SK-N-SH treated with all-trans-retinoic acid at 6 μM for 48 hours (cell line): ENCODE data around the gene ARMC7.

Experiments used
- ATAC-seq: fragments of 200-7000 bp; cut with Tn5 transposase; 3 replicates; pipeline ENCODE4 v1.9.1; 2020; ENCODE audit warnings: mild to moderate bottlenecking, moderate library complexity
- BACH2 ChIP-seq: fragments of 250-450 bp; sonication (Bioruptor Pico); IDR thresholded peaks from 2 replicates; pipeline ENCODE4 v1.9.0; 2021; ENCODE audit warnings: mild to moderate bottlenecking, borderline replicate concordance
- CREB5 ChIP-seq: fragments of 250-450 bp; sonication (Bioruptor Pico); IDR thresholded peaks from 2 replicates; pipeline ENCODE4 v1.5.1; 2020; ENCODE audit warnings: low read depth, mild to moderate bottlenecking, moderate library complexity
- CSDC2 ChIP-seq: fragments of 250-450 bp; sonication (Bioruptor Pico); IDR thresholded peaks from 2 replicates; pipeline ENCODE4 v1.5.0; 2020; ENCODE audit warnings: mild to moderate bottlenecking, moderate library complexity
- CSRNP3 ChIP-seq: fragments of 250-450 bp; sonication (Bioruptor Pico); IDR thresholded peaks from 2 replicates; pipeline ENCODE4 v1.5.1; 2021; ENCODE audit warnings: mild to moderate bottlenecking, moderate library complexity
- ESRRG ChIP-seq: fragments of 250-450 bp; sonication (Bioruptor Pico); IDR thresholded peaks from 2 replicates; pipeline ENCODE4 v1.6.1; 2021; ENCODE audit warnings: mild to moderate bottlenecking
- GLIS3 ChIP-seq: fragments of 250-450 bp; sonication (Bioruptor Pico); IDR thresholded peaks from 2 replicates; pipeline ENCODE4 v1.5.0; 2020; ENCODE audit warnings: mild to moderate bottlenecking, moderate library complexity
- ISL1 ChIP-seq: fragments of 250-450 bp; sonication (Bioruptor Pico); IDR thresholded peaks from 2 replicates; pipeline ENCODE4 v2.1.2; 2022; ENCODE audit warnings: mild to moderate bottlenecking, moderate library complexity
- OSR1 ChIP-seq: fragments of 250-450 bp; sonication (Bioruptor Pico); IDR thresholded peaks from 2 replicates; pipeline ENCODE4 v1.8.0; 2022; ENCODE audit warnings: moderate library complexity, mild to moderate bottlenecking, inconsistent platforms
- PATZ1 ChIP-seq: fragments of 250-450 bp; sonication (Bioruptor Pico); IDR thresholded peaks from 2 replicates; pipeline ENCODE4 v1.8.0; 2020; ENCODE audit warnings: mild to moderate bottlenecking, moderate library complexity, borderline replicate concordance
- POU6F1 ChIP-seq: fragments of 250-450 bp; sonication (Bioruptor Pico); IDR thresholded peaks from 2 replicates; pipeline ENCODE4 v1.8.0; 2021; ENCODE audit warnings: low read depth, mild to moderate bottlenecking, moderate library complexity, borderline replicate concordance
- PPARA ChIP-seq: fragments of 250-450 bp; sonication (Bioruptor Pico); IDR thresholded peaks from 2 replicates; pipeline ENCODE4 v1.5.0; 2020; ENCODE audit warnings: mild to moderate bottlenecking, borderline replicate concordance
- RARB ChIP-seq: fragments of 250-450 bp; sonication (Bioruptor Pico); IDR thresholded peaks from 2 replicates; pipeline ENCODE4 v1.8.0; 2021; ENCODE audit warnings: mild to moderate bottlenecking, moderate library complexity
- SNAI2 ChIP-seq: fragments of 250-450 bp; sonication (Bioruptor Pico); IDR thresholded peaks from 2 replicates; pipeline ENCODE4 v1.5.0; 2020; ENCODE audit warnings: mild to moderate bottlenecking, moderate library complexity
- TCF4 ChIP-seq: fragments of 250-450 bp; sonication (Bioruptor Pico); IDR thresholded peaks from 2 replicates; pipeline ENCODE4 v1.8.0; 2021; ENCODE audit warnings: mild to moderate bottlenecking, moderate library complexity, borderline replicate concordance
- TOX ChIP-seq: fragments of 250-450 bp; sonication (Bioruptor Pico); IDR thresholded peaks from 2 replicates; pipeline ENCODE4 v1.8.0; 2021; ENCODE audit warnings: mild to moderate bottlenecking, moderate library complexity, borderline replicate concordance
- ZC3H10 ChIP-seq: fragments of 250-450 bp; sonication (Bioruptor Pico); IDR thresholded peaks from 2 replicates; pipeline ENCODE4 v1.5.1; 2021; ENCODE audit warnings: mild to moderate bottlenecking, moderate library complexity
- ZFP3 ChIP-seq: fragments of 250-450 bp; sonication (Bioruptor Pico); IDR thresholded peaks from 2 replicates; pipeline ENCODE4 v1.5.0; 2020; ENCODE audit warnings: mild to moderate bottlenecking, moderate library complexity
- ZFP30 ChIP-seq: fragments of 450-650 bp; formaldehyde crosslinking; IDR thresholded peaks from 2 replicates; pipeline ENCODE4 v1.5.0; 2022; ENCODE audit warnings: mild to moderate bottlenecking, moderate library complexity
- ZNF565 ChIP-seq: fragments of 450-650 bp; formaldehyde crosslinking; conservative IDR thresholded peaks from 2 replicates; pipeline ENCODE4 v1.5.0; 2020; ENCODE audit warnings: low read depth, mild to moderate bottlenecking, moderate library complexity
- ZNF70 ChIP-seq: fragments of 450-650 bp; formaldehyde crosslinking; IDR thresholded peaks from 2 replicates; pipeline ENCODE4 v1.5.0; 2020; ENCODE audit warnings: mild to moderate bottlenecking, moderate library complexity
- ZNF8 ChIP-seq: fragments of 450-650 bp; formaldehyde crosslinking; IDR thresholded peaks from 2 replicates; pipeline ENCODE4 v1.5.0; 2020; ENCODE audit warnings: mild to moderate bottlenecking, moderate library complexity

ARMC7 gene

GRCh38 chr17:75099881-75100595, 9.7 kb upstream of the ARMC7 start (continued):
- no peak for TF ChIP-seq CSRNP3
- TF ChIP-seq CSDC2 (CRISPR knock-in tag): no peak
- TF ChIP-seq ESRRG (CRISPR knock-in tag): no peak
- TF ChIP-seq ZC3H10: no peak

- ATAC-seq: no peak
- TF ChIP-seq POU6F1 (CRISPR knock-in tag): no peak
- TF ChIP-seq GLIS3 (CRISPR knock-in tag): no peak
- no peak for TF ChIP-seq CREB5 (CRISPR knock-in tag)
- no peak for TF ChIP-seq ZFP30 (CRISPR knock-in tag)
- TF ChIP-seq ISL1 (CRISPR knock-in tag): no peak
- no peak for TF ChIP-seq RARB (CRISPR knock-in tag)
- no peak for TF ChIP-seq PPARA (CRISPR knock-in tag)
- TF ChIP-seq ESRRG (CRISPR knock-in tag): no peak
- no peak for TF ChIP-seq ZFP3 (CRISPR knock-in tag)
- TF ChIP-seq PATZ1 (CRISPR knock-in tag): no peak
- no peak for TF ChIP-seq OSR1 (CRISPR knock-in tag)
- TF ChIP-seq TOX (CRISPR knock-in tag): no peak
- TF ChIP-seq TCF4 (CRISPR knock-in tag): no peak
- TF ChIP-seq BACH2 (CRISPR knock-in tag): no peak
These were observed 7.4 kb upstream of the ARMC7 start for GRCh38 chr17:75102385-75102821.

GRCh38 chr17:75103601-75104554, 5.9 kb upstream of the ARMC7 start:
- peak; percentile 9; the same call in 1 of the 3 replicates for ATAC-seq
- TF ChIP-seq PATZ1 (CRISPR knock-in tag) (no peak), ZC3H10 (no peak), ZNF8 (CRISPR knock-in tag) (no peak), SNAI2 (CRISPR knock-in tag) (no peak), ZFP3 (CRISPR knock-in tag) (no peak), OSR1 (CRISPR knock-in tag) (no peak), TCF4 (CRISPR knock-in tag) (no peak), PPARA (CRISPR knock-in tag) (no peak), CREB5 (CRISPR knock-in tag) (no peak), BACH2 (CRISPR knock-in tag) (no peak), RARB (CRISPR knock-in tag) (no peak), ZNF70 (CRISPR knock-in tag) (no peak), ESRRG (CRISPR knock-in tag) (no peak), ZFP30 (CRISPR knock-in tag) (no peak), GLIS3 (CRISPR knock-in tag) (no peak), ISL1 (CRISPR knock-in tag) (no peak), CSDC2 (CRISPR knock-in tag) (no peak), ZNF565 (CRISPR knock-in tag) (no peak), POU6F1 (CRISPR knock-in tag) (no peak)
- TF ChIP-seq, all 23 proteins: peak for 0
